ENCODE measurements around the gene DENND1B.

DNA sequence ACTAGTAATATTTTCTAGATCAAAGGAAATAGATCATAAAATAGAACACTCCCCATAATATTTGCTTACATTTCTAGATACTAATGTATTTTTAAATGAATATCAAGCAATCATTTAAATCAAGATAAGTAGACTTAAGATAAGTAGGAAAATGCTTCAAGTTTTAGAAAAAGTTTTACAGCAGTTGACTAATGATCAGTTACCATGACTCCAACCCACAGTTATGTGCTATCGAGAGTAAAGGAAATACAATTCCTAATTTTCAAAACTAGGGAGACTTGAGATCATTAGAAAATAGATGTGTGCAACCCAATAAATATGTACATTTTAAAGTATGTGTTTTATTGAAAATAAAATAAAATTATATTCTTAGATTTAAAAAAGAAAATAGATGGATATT is 95.0 kb downstream of the DENND1B start:
- TF ChIP-seq EZH2 (IDR thresholded peaks at IDR 0.05; ENCODE audit: borderline replicate concordance, insufficient read depth, low read depth, low read length, poor library complexity, severe bottlenecking), result no peak
- TF ChIP-seq CTCF (IDR thresholded peaks at IDR 0.05), result no peak
